IMR-90 (cell line): ENCODE data around the gene CACNA1G. TPM values are rescaled to one million over a fixed set of nuclear protein-coding genes. Genes with fewer than 3 reads are reported as not detected.

Experiments used
- ATAC-seq: fragments of 200-7000 bp; cut with Tn5 transposase; 2 replicates; pipeline ENCODE4 v1.9.1; 2020; ENCODE audit warnings: low read depth, mild to moderate bottlenecking, moderate library complexity
- BruUV-seq: library from RNA; stranded (reverse); fragments of 400-500 nt; replicated peaks from 2 replicates; lab custom pipeline; 2021; lab: Mats Ljungman, UMichigan
- CTCF ChIA-PET: fragments of 300-600 bp; formaldehyde crosslinking; extraction: SDS; loops from one replicate; lab custom pipeline; 2021; ENCODE audit warnings: antibody characterized with exemption; lab: Yijun Ruan, JAX
- POLR2A ChIA-PET: fragments of 300-600 bp; sonication (Branson Sonifier 250); formaldehyde crosslinking; loops from one replicate; lab custom pipeline; 2022; ENCODE audit warnings: antibody characterized with exemption; ENCODE audit not compliant: unreplicated experiment; lab: Charles Lee
- DNase-seq: peaks from one replicate; pipeline ENCODE4 v3.0.0; 2013
- H2AFZ ChIP-seq: replicated peaks from 2 replicates; pipeline ENCODE3; 2013; ENCODE audit warnings: low read length, mild to moderate bottlenecking; ENCODE audit not compliant: poor library complexity
- H2AK5ac ChIP-seq: 2 replicates; pipeline ENCODE4 v1.6.1; 2013; ENCODE audit warnings: low read depth, low read length, inconsistent platforms
- H2AK9ac ChIP-seq: replicated peaks from 2 replicates; pipeline ENCODE3; 2013; ENCODE audit warnings: mild to moderate bottlenecking, low read depth, low read length, moderate library complexity; ENCODE audit not compliant: poor library complexity
- H2BK120ac ChIP-seq: 2 replicates; pipeline ENCODE4 v1.6.1; 2013; ENCODE audit warnings: low read depth, low read length, inconsistent platforms
- H2BK15ac ChIP-seq: 3 replicates; pipeline ENCODE4 v1.6.1; 2013; ENCODE audit warnings: low read depth, low read length, inconsistent platforms
- H2BK20ac ChIP-seq: 2 replicates; pipeline ENCODE4 v1.6.1; 2013; ENCODE audit warnings: low read depth, mild to moderate bottlenecking, inconsistent platforms, low read length, moderate library complexity
- H2BK5ac ChIP-seq: 2 replicates; pipeline ENCODE4 v1.6.1; 2013; ENCODE audit warnings: mild to moderate bottlenecking, low read depth, low read length, inconsistent platforms; ENCODE audit not compliant: poor library complexity, severe bottlenecking
- H3K14ac ChIP-seq: replicated peaks from 2 replicates; pipeline ENCODE4 v1.6.1; 2013; ENCODE audit warnings: low read depth, low read length, inconsistent platforms
- H3K18ac ChIP-seq: 2 replicates; pipeline ENCODE4 v1.6.1; 2013; ENCODE audit warnings: low read depth, low read length, control low read depth
- H3K23ac ChIP-seq: 2 replicates; pipeline ENCODE4 v1.6.1; 2013; ENCODE audit warnings: low read depth, low read length, inconsistent platforms
- H3K27ac ChIP-seq: 2 replicates; pipeline ENCODE4 v1.5.1; 2013; ENCODE audit warnings: mild to moderate bottlenecking, control low read depth, low read length; ENCODE audit not compliant: insufficient read depth
- H3K27me3 ChIP-seq: 2 replicates; pipeline ENCODE4 v1.6.1; 2013; ENCODE audit warnings: low read length; ENCODE audit not compliant: control insufficient read depth, insufficient read depth
- H3K36me3 ChIP-seq: 2 replicates; pipeline ENCODE4 v1.6.1; 2013; ENCODE audit warnings: low read length, mixed read lengths; ENCODE audit not compliant: control insufficient read depth, insufficient read depth
- H3K4ac ChIP-seq: 2 replicates; pipeline ENCODE4 v1.6.1; 2013; ENCODE audit warnings: low read depth, low read length, inconsistent platforms
- H3K4me1 ChIP-seq: 2 replicates; pipeline ENCODE4 v1.6.1; 2013; ENCODE audit warnings: low read length, mixed read lengths; ENCODE audit not compliant: control insufficient read depth, insufficient read depth
- H3K4me2 ChIP-seq: 2 replicates; pipeline ENCODE4 v1.6.1; 2013; ENCODE audit warnings: low read depth, mild to moderate bottlenecking, control low read depth, low read length, moderate library complexity
- H3K4me3 ChIP-seq: 2 replicates; pipeline ENCODE4 v1.5.1; 2013; ENCODE audit warnings: low read depth, mild to moderate bottlenecking, control low read depth, low read length, moderate library complexity; ENCODE audit not compliant: insufficient read depth
- H3K56ac ChIP-seq: 2 replicates; pipeline ENCODE4 v1.6.1; 2013; ENCODE audit warnings: low read length, inconsistent platforms; ENCODE audit not compliant: insufficient read depth; ENCODE audit errors: extremely low read depth
- H3K79me1 ChIP-seq, 2 experiments: 2 replicates each; pipeline ENCODE4 v1.6.1; 2013; ENCODE audit warnings: low read length in 2 of 2, inconsistent platforms in 1 of 2, low read depth in 1 of 2
- H3K9ac ChIP-seq: 2 replicates; pipeline ENCODE4 v1.6.1; 2013; ENCODE audit warnings: low read depth, low read length, control low read depth
- H3K9me1 ChIP-seq: 2 replicates; pipeline ENCODE4 v1.6.1; 2013; ENCODE audit warnings: low read length, inconsistent platforms; ENCODE audit not compliant: insufficient read depth
- H3K9me3 ChIP-seq: 2 replicates; pipeline ENCODE4 v1.6.1; 2013; ENCODE audit warnings: low read length; ENCODE audit not compliant: control insufficient read depth, insufficient read depth
- H4K20me1 ChIP-seq: 2 replicates; pipeline ENCODE4 v1.6.1; 2013; ENCODE audit warnings: low read length, inconsistent platforms; ENCODE audit not compliant: insufficient read depth
- H4K5ac ChIP-seq: 2 replicates; pipeline ENCODE4 v1.6.1; 2013; ENCODE audit warnings: mild to moderate bottlenecking, low read depth, low read length, control low read depth
- H4K8ac ChIP-seq, 2 experiments: 2 replicates each; pipeline ENCODE4 v1.6.1; 2013; ENCODE audit warnings: low read depth in 2 of 2, low read length in 2 of 2, control low read depth in 1 of 2, inconsistent platforms in 1 of 2
- H4K91ac ChIP-seq: 2 replicates; pipeline ENCODE4 v1.6.1; 2013; ENCODE audit warnings: low read depth, low read length, inconsistent platforms; ENCODE audit not compliant: insufficient read depth
- BHLHE40 ChIP-seq: fragments of 150-350 bp; IDR thresholded peaks from 2 replicates; pipeline ENCODE4 v1.6.1; 2016; ENCODE audit warnings: mild to moderate bottlenecking, low read depth, low read length
- CEBPB ChIP-seq: IDR thresholded peaks from 2 replicates; pipeline ENCODE4 v1.6.1; 2012; ENCODE audit warnings: low read depth, low read length, improper control_type of control experiment
- CHD1 ChIP-seq: IDR thresholded peaks from 2 replicates; pipeline ENCODE4 v1.6.1; 2012; ENCODE audit warnings: low read depth, low read length, improper control_type of control experiment
- CTCF ChIP-seq: conservative IDR thresholded peaks from 2 replicates; pipeline ENCODE4 v1.5.1; 2012; ENCODE audit warnings: mild to moderate bottlenecking, low read depth, low read length, improper control_type of control experiment
- ELK1 ChIP-seq: fragments of 150-350 bp; IDR thresholded peaks from 2 replicates; pipeline ENCODE4 v1.6.1; 2016; ENCODE audit warnings: low read depth, mild to moderate bottlenecking, low read length, moderate library complexity, borderline replicate concordance
- FOS ChIP-seq: fragments of 150-350 bp; IDR thresholded peaks from 2 replicates; pipeline ENCODE4 v1.6.1; 2016; ENCODE audit warnings: low read depth, low read length
- MAZ ChIP-seq: IDR thresholded peaks from 2 replicates; pipeline ENCODE4 v1.6.1; 2012; ENCODE audit warnings: low read depth, mild to moderate bottlenecking, low read length, improper control_type of control experiment, moderate library complexity, borderline replicate concordance
- MXI1 ChIP-seq: IDR thresholded peaks from 2 replicates; pipeline ENCODE4 v1.6.1; 2012; ENCODE audit warnings: low read depth, mild to moderate bottlenecking, low read length, moderate library complexity, borderline replicate concordance
- NFE2L2 ChIP-seq: fragments of 150-350 bp; IDR thresholded peaks from 2 replicates; pipeline ENCODE4 v1.6.1; 2016; ENCODE audit warnings: low read depth, mild to moderate bottlenecking, low read length
- POLR2A ChIP-seq: IDR thresholded peaks from 2 replicates; pipeline ENCODE4 v1.6.1; 2012; ENCODE audit warnings: mild to moderate bottlenecking, low read depth, low read length
- RAD21 ChIP-seq: IDR thresholded peaks from 2 replicates; pipeline ENCODE4 v1.6.1; 2012; ENCODE audit warnings: low read length, improper control_type of control experiment
- RCOR1 ChIP-seq: IDR thresholded peaks from 2 replicates; pipeline ENCODE4 v1.6.1; 2012; ENCODE audit warnings: mild to moderate bottlenecking, low read length, improper control_type of control experiment; ENCODE audit not compliant: insufficient replicate concordance
- RFX5 ChIP-seq: IDR thresholded peaks from 2 replicates; pipeline ENCODE4 v1.8.0; 2012; ENCODE audit warnings: low read depth, mild to moderate bottlenecking, low read length, moderate library complexity
- SMC3 ChIP-seq: fragments of 150-350 bp; IDR thresholded peaks from 2 replicates; pipeline ENCODE4 v1.6.1; 2016; ENCODE audit warnings: low read depth, mild to moderate bottlenecking, antibody characterized with exemption, low read length, moderate library complexity
- WGBS, 2 experiments: methylation state at CpG; one replicate each; pipeline versions ENCODE4 v1.1.5 to v1.1.7; 2013; ENCODE audit warnings: missing lambda C conversion rate in 2 of 2; ENCODE audit not compliant: insufficient read length in 1 of 2; ENCODE audit errors: extremely low coverage in 2 of 2; 5-methylcytosine and 5-hydroxymethylcytosine counted together
- dilution Hi-C: fragments of 300-500 bp; cut with HindIII; formaldehyde crosslinking; loops from one replicate; pipeline ENCODE4 v1.14.3; 2018; ENCODE audit warnings: low sequenced_read_pairs; ENCODE audit not compliant: unreplicated experiment
- in situ Hi-C: fragments of 300-500 bp; cut with MboI; formaldehyde crosslinking; loops from 3 replicates; pipeline ENCODE4 v1.14.3; 2019; ENCODE audit warnings: low sequenced_read_pairs, inconsistent platforms, mixed read lengths
- intact Hi-C: fragments of 100-400 bp; cut with micrococcal nuclease; formaldehyde crosslinking; loops from 2 replicates; pipeline ENCODE4 v1.10.0; 2022
- polyA plus RNA-seq, 3 experiments: library from polyadenylated mRNA; depleted of rRNA; stranded (reverse); fragments of >200 nt; gene quantifications; 2 replicates each; pipeline ENCODE4 v1.2.3, GENCODE V29; 2012; ENCODE audit warnings: low replicate concordance in 1 of 3
- total RNA-seq: library from RNA; depleted of rRNA; stranded (reverse); fragments of >200 nt; gene quantifications from 2 replicates; pipeline ENCODE4 v1.2.3, GENCODE V29; 2012
- TF ChIP-seq, protein P1 (sequence below): fragments of 150-350 bp; IDR thresholded peaks from 2 replicates; pipeline ENCODE4 v1.6.1; 2017; ENCODE audit warnings: mild to moderate bottlenecking, antibody characterized with exemption, low read length, low read depth

CACNA1G gene
- total and polyA plus RNA-seq, 2 of the 4 experiments (the other 2 are of a cell fraction), result under 0.01 to 0.03 TPM

- Histone ChIP-seq H3K9me3 (no peaks in the 10 kb centered on the region), H3K27me3 (peaks cover 41% of the 10 kb centered on the region), H3K23ac (no peak overlapping the region), H3K79me1 (no peaks in the 10 kb centered on the region), H2BK20ac (no peak overlapping the region), H2BK120ac (no peak overlapping the region), H2BK15ac (no peak overlapping the region), H3K18ac (no peak overlapping the region), H3K27ac (no peak overlapping the region), H2AFZ (no peak overlapping the region), H4K5ac (no peak overlapping the region), H2AK5ac (no peak overlapping the region), H3K9me1 (no peaks in the 10 kb centered on the region), H3K4me2 (no peak overlapping the region), H3K4ac (no peak overlapping the region), H3K56ac (no peak overlapping the region), H4K8ac (no peak overlapping the region), H3K36me3 (no peaks in the 10 kb centered on the region), H3K4me3 (no peak overlapping the region), H3K4me1 (no peaks in the 10 kb centered on the region; the same call in 1 of the 2 replicates), H2AK9ac (no peak overlapping the region), H2BK5ac (no peak overlapping the region), H3K14ac (no peak overlapping the region), H4K91ac (no peak overlapping the region), H3K9ac (no peak overlapping the region), H4K20me1 (no peaks in the 10 kb centered on the region)
- in situ Hi-C loops (no loop called here), dilution Hi-C loops (no loop called here), intact Hi-C loops (no loop called here)
- ChIA-PET CTCF (no interaction called here), POLR2A (no interaction called here)
- DNase-seq (no peak), ATAC-seq (no peak)
- TF ChIP-seq RAD21 (no peak), CTCF (no peak), CEBPB (no peak), NFE2L2 (no peak), FOS (no peak), RCOR1 (no peak), SMC3 (no peak), ELK1 (no peak), POLR2A (no peak), MXI1 (no peak), MAZ (no peak), CHD1 (no peak), RFX5 (no peak), BHLHE40 (no peak)
- TF ChIP-seq, protein P1, sequence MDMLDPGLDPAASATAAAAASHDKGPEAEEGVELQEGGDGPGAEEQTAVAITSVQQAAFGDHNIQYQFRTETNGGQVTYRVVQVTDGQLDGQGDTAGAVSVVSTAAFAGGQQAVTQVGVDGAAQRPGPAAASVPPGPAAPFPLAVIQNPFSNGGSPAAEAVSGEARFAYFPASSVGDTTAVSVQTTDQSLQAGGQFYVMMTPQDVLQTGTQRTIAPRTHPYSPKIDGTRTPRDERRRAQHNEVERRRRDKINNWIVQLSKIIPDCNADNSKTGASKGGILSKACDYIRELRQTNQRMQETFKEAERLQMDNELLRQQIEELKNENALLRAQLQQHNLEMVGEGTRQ, result no peak
- WGBS, 2 experiments, result 80% methylated on average over 1 of the region's 5 CpGs; no CpG with 5 or more reads in 1 of the 2 experiments
- BruUV-seq, result no TSS peak
These were observed 38.0 kb downstream of the CACNA1G start for GRCh38 chr17:50598487-50598886.
